Sigmoid colon (tissue), 7 donors: Measurements from ENCODE around the gene RABGAP1. TPM values are rescaled to one million over a fixed set of nuclear protein-coding genes. Genes with fewer than 3 reads are reported as not detected.

Experiments
- DNase-seq: peaks from one replicate; pipeline ENCODE4 v3.0.0-alpha.2; 2019
- H3K27ac ChIP-seq, 4 donors: fragments of 200-600 bp; sonication (generic); one replicate each; pipeline ENCODE4 v1.5.1; 2016 to 2019; ENCODE audit warnings: mild to moderate bottlenecking in 1 of 4
- H3K27me3 ChIP-seq, 3 donors: fragments of 200-600 bp; sonication (generic); one replicate each; pipeline ENCODE4 v1.5.1; 2019; ENCODE audit warnings: mild to moderate bottlenecking in 1 of 3
- H3K36me3 ChIP-seq, 4 donors: fragments of 200-600 bp; sonication (generic); one replicate each; pipeline ENCODE4 v1.5.1; 2016 to 2019
- H3K4me1 ChIP-seq, 4 donors: fragments of 200-600 bp; sonication (generic); one replicate each; pipeline ENCODE4 v1.5.1; 2017 to 2019
- H3K4me3 ChIP-seq, 4 donors: fragments of 200-600 bp; sonication (generic); one replicate each; pipeline ENCODE4 v1.5.1; 2017 to 2019; ENCODE audit warnings: mild to moderate bottlenecking in 2 of 4, moderate library complexity in 1 of 4
- H3K9me3 ChIP-seq, 4 donors: fragments of 200-600 bp in 3 of 4; sonication (generic) in 3 of 4; one replicate each; pipeline versions ENCODE4 v1.5.1 to v1.6.1; 2013 to 2019
- CTCF ChIP-seq, 4 experiments: fragments of 450-650 bp in 3 of 4; fragments of 200-600 bp in 1 of 4; IDR thresholded peaks; one replicate each; pipeline ENCODE4 v1.5.1; 2016 to 2019; ENCODE audit warnings: antibody characterized with exemption in 4 of 4, mild to moderate bottlenecking in 3 of 4, moderate library complexity in 2 of 4
- EP300 ChIP-seq, 4 donors: sonication (generic); formaldehyde crosslinking; IDR thresholded peaks; one replicate each; pipeline ENCODE4 v1.6.1; 2017; ENCODE audit warnings: antibody characterized with exemption in 4 of 4
- POLR2A ChIP-seq, 2 donors: fragments of 450-650 bp; IDR thresholded peaks; one replicate each; pipeline ENCODE4 v1.6.1; 2016; ENCODE audit warnings: antibody characterized with exemption in 2 of 2, mild to moderate bottlenecking in 2 of 2, moderate library complexity in 2 of 2
- POLR2AphosphoS5 ChIP-seq, 4 donors: sonication (generic); formaldehyde crosslinking; IDR thresholded peaks; one replicate each; pipeline ENCODE4 v1.6.1; 2017; ENCODE audit warnings: antibody characterized with exemption in 4 of 4
- WGBS, 2 donors: extraction: QIAGEN DNeasy Blood & Tissue Kit; methylation state at CpG; one replicate each; pipeline ENCODE4 v1.1.7; 2013; 5-methylcytosine and 5-hydroxymethylcytosine counted together
- intact Hi-C: fragments of 100-400 bp; cut with DNase I; formaldehyde crosslinking; loops from one replicate; pipeline ENCODE4 v1.15.1; 2023
- polyA plus RNA-seq, 3 donors: library from polyadenylated mRNA; stranded (reverse); fragments of 200-250 nt; gene quantifications; one replicate each; pipeline ENCODE4 v1.2.3, GENCODE V29; 2013
- total RNA-seq, 4 donors: library from RNA; depleted of rRNA; stranded (reverse); fragments of >200 nt; gene quantifications; one replicate each; pipeline ENCODE4 v1.1.0, GENCODE V29; 2016
- donor health status: healthy with polysubstance abuse.
- donor health status: Bipolar disorder and iron deficiency.
- donor health status: healthy.

RABGAP1 gene
- total and polyA plus RNA-seq, 7 donors: 12.5 to 110 (median 90.6) TPM

DNA sequence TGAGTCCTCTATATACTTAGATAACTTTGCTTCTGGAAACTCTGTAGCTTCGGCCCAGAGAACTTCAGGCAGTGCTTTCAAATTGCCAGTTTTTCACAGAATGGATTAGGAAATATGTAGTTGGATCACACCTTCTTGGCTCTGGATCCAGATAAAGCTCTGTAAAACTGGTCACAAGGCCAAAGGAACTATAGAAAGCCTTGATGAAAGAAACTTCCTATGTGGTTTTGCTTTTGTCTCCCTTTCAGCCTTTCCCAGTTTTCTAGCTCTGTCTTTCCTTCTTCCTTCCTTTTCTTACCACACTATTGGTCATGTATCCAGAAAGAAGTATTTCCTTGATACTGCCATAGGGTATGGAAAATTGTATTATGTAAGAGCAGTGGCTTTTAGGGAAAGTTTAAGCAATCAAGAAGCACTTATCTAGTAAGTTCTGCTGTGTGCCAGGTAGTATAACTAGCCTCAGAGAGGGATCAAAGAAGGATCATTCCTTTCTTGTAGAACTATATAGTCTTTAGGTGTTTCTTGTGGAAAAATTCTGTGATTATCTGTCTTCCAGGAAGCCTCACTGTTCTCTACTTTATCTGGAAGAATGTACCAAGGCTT, 98.9 kb downstream of the RABGAP1 start:
- intact Hi-C loops: no loop called here
- Histone ChIP-seq H3K27me3 (no peaks in the 10 kb centered on the region), H3K4me3 (no peak overlapping the region), H3K4me1 (peaks cover 0 to 68% (median 46%) of the 10 kb centered on the region in 4 donors), H3K27ac (peak overlapping the region in 1 of 4 donors; percentile 36), H3K9me3 (no peaks in the 10 kb centered on the region), H3K36me3 (peaks cover 0 to 4% (median 0%) of the 10 kb centered on the region in 4 donors)
- 86 to 93% methylated on average over 1 of the region's 1 CpG for WGBS, 2 donors
- TF ChIP-seq EP300 (IDR thresholded peaks at IDR 0.05) (no peak), CTCF (IDR thresholded peaks at IDR 0.05) (no peak), POLR2AphosphoS5 (IDR thresholded peaks at IDR 0.05) (no peak), POLR2A (IDR thresholded peaks at IDR 0.05) (no peak)
- DNase-seq: no peak

DNA sequence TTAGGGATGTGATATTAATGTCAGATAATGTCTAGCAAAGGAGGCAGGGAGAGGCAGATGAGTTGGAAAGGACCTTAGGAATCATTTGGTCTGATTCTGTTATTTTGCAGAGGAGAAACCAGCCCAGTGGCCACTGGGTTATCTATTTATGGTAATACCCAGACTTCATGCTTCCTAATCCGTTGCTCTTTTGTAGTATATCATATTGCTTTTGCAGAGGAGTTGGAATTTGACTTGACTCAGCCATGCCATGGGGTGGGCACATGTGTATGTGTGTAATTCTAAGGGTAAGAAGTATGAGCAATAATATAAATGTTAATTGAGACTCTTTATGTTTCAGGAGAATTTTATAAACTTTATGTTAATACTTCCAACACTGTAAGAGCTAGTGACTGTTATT, 100.0 kb downstream of the RABGAP1 start:
- peak overlapping the region in 1 of 4 donors; percentile 61 for H3K27ac ChIP-seq
- peaks cover 0 to 70% (median 49%) of the 10 kb centered on the region in 4 donors for H3K4me1 ChIP-seq
- TF ChIP-seq POLR2A (IDR thresholded peaks at IDR 0.05): no peak
- no peak for TF ChIP-seq POLR2AphosphoS5 (IDR thresholded peaks at IDR 0.05)
- TF ChIP-seq EP300 (IDR thresholded peaks at IDR 0.05): no peak
- TF ChIP-seq CTCF (IDR thresholded peaks at IDR 0.05): no peak
- no peaks in the 10 kb centered on the region for H3K27me3 ChIP-seq
- 79 to 90% methylated on average over 1 of the region's 1 CpG for WGBS, 2 donors
- H3K36me3 ChIP-seq: peaks cover 0 to 4% (median 0%) of the 10 kb centered on the region in 4 donors
- H3K4me3 ChIP-seq: no peak overlapping the region
- intact Hi-C loops: no loop called here
- DNase-seq: no peak
- no peaks in the 10 kb centered on the region for H3K9me3 ChIP-seq

- WGBS, 2 donors: 84 to 93% methylated on average over 2 of the region's 2 CpGs
- Histone ChIP-seq H3K27me3 (no peaks in the 10 kb centered on the region), H3K27ac (peak overlapping the region in 1 of 4 donors; percentile 61), H3K36me3 (peaks cover 0 to 4% (median 0%) of the 10 kb centered on the region in 4 donors), H3K9me3 (no peaks in the 10 kb centered on the region), H3K4me3 (no peak overlapping the region), H3K4me1 (peaks cover 0 to 70% (median 47%) of the 10 kb centered on the region in 4 donors)
- TF ChIP-seq POLR2AphosphoS5 (IDR thresholded peaks at IDR 0.05) (no peak), CTCF (IDR thresholded peaks at IDR 0.05) (no peak), POLR2A (IDR thresholded peaks at IDR 0.05) (no peak), EP300 (IDR thresholded peaks at IDR 0.05) (no peak)
- DNase-seq: no peak
- intact Hi-C loops: no loop called here
Measured at GRCh38 chr9:123041489-123041888, 100.7 kb downstream of the RABGAP1 start.

- DNase-seq: no peak
- no peak for TF ChIP-seq CTCF (IDR thresholded peaks at IDR 0.05)
- TF ChIP-seq POLR2AphosphoS5 (IDR thresholded peaks at IDR 0.05): no peak
- no peak for TF ChIP-seq EP300 (IDR thresholded peaks at IDR 0.05)
- TF ChIP-seq POLR2A (IDR thresholded peaks at IDR 0.05): no peak
- intact Hi-C loops: no loop called here
- Histone ChIP-seq H3K4me1 (peaks cover 0 to 67% (median 41%) of the 10 kb centered on the region in 4 donors), H3K4me3 (no peak overlapping the region), H3K9me3 (no peaks in the 10 kb centered on the region), H3K27ac (peak overlapping the region in 3 of 4 donors; percentile 61 to 68 (median 61)), H3K27me3 (no peaks in the 10 kb centered on the region), H3K36me3 (peaks cover 0 to 4% (median 0%) of the 10 kb centered on the region in 4 donors)
- WGBS, 2 donors: 87 to 97% methylated on average over 5 of the region's 5 CpGs
Measured at GRCh38 chr9:123043081-123043939, 102.5 kb downstream of the RABGAP1 start.
